Activated CD4-positive, CD25-positive, alpha-beta regulatory T cell treated with anti-CD3 and anti-CD28 coated beads, Interleukin-2, amount 50 U/mL, for 72 hours (primary cell): ENCODE measurements around the gene COMT.

Source experiments
- DNase-seq: peaks from one replicate; pipeline ENCODE4 v3.0.0; 2021

The COMT gene

DNA sequence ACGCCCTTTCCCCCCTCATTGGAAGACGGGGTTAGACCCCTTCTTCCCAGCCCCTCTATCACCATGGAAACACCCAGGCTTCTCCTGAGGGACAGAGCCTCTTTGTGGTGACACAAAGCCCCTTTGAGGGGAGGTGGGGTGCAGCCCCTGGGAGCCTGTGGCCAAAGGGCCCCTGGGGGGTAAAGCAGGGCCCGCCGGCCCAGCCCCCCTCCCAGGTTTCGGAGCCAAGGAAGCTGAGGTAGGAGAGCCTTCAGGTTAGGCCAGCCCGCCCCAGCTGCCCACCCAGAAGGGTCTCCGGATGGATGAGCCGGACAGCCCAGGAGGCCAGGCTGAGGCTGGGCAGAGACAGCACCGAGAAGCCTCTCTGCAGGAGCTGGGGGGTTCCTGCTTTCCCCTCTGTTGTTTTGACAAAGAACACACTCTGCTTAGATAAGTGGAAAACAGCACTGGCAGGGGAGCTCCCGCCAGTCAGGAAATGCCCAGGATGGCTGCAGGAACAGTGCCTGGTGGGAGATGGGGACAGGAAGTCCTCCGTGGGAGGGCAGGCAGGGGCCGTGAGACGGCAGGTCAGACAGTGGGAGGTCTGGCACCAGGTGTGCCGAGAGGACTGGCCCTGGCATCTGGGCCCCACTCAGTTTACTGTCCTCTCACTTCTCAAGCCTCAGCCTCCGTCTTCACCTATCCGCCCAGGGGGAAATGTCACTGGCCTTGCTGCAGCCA is 56.8 kb downstream of the COMT start:
- no peak for DNase-seq

DNA sequence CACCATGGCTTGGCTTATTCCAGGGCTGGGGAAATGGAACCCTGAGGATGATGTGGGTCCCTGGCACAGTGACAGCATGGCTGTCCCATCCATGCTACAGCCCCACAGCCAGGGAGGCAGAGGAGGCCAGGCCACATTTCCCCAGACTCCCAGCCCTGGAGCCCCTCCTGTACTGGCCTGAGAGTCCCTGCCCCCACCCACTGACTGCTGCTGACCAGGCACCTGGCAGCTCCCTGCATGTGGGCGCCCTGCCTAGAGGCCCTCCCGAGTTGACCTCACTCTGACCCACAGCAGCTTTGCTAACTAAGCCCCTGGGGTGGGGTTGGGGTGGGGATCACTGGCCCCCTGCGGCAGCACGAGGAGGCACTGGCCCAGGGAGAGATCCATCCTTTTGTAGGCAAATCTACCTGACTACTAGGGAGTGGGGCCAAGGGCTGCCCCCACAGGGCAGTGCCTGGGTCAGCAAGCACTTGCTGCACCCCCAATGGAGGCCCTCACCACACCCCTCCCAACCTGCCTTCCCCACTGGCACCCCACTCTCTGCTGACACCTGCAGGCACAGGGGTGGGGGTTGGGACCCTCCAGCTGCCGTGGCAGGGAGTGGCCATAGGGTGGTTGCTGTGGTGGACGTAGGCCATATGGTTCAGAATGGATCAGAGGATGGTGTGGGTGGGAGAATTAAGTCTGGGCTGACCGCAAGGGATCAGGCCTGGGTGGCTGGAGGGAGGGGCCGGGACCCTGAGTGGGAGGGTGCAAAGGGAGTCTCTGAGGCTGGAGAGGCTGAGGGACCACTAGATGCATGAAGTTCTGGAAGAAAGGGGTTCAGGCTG is 57.6 kb downstream of the COMT start:
- no peak for DNase-seq

DNA sequence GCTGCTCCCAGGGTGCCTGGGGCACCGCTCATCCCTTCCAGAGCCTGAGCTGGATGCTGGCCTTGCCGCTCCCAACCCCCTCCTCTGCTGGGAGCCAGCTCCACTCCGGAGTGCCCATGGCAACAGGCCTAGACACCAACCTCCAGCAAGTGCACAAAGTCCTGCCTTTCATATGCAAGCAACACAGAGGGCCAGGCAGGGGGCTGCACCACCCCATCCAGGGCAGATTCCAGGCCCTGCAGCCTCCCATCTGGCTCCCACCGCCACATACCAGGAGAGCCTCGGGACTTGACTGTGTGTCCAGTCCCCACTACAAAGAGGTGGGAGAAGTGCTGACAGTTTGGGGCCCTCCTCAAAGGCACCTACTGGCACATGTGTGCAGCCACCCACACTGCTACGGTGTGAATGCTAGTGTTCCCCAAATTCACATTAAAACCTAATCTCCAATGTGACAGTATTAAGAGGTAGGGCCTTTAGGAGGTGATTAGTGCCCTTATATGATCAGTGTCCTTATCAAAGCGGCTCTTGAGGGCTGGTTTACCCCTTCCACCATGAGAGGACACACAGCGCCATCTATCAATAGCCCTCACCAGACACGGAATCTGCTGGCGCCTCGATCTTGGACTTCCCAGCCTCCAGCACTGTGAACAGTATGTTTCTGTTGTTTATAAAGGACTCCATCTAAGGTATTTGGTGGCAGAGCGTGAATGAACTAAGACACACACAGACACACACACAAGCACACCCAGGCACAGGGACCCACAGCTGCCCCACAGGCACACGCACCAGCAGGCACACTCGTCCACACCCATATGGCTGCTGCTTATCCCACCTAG is 58.9 kb downstream of the COMT start:
- no peak for DNase-seq

DNA sequence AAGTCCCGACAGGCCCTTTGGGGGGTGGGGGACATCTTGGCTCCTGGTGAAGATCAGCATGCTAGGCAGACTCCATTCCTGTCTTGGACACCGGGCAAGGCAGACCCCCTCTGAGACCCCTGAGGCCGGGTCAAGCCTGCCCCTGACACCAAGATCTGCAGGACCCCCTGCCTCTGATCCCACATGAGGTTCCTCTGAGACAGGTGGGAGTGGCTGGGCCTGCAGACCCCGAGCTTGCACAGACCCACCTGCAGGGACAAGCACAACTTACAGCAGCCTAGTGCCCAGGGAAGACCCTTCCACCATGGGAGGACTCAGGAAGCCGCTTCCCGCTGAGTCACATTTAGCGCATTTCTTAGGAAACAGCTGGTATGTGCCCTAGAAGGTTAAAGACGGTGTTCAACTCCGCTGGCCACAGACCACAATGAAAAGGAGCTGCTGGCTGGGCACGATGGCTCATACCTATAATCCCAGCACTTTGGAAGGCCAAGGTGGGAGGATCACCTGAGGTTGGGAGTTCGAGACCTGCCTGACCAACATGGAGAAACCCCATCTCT is 59.6 kb downstream of the COMT start:
- no peak for DNase-seq

DNA sequence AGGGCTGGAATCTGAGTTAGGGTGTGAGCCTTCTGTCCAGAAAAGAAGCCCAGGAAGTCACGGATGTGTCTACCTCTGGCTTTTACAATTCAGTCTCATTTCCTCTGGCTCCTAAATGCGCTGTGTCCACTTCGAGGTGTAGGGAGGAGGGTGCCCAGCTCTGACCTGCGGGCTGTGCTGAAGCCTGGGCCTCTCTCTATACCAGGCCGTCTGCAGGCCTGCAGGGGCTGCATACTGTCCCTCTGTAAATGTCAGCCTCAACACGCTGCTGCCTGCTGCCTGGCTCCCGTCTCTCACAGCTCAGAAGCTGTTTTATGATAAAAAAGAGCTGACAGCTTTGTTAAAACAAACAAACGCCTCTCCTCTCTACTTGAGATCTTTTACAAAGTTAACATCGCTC is 60.6 kb downstream of the COMT start:
- DNase-seq = no peak

DNA sequence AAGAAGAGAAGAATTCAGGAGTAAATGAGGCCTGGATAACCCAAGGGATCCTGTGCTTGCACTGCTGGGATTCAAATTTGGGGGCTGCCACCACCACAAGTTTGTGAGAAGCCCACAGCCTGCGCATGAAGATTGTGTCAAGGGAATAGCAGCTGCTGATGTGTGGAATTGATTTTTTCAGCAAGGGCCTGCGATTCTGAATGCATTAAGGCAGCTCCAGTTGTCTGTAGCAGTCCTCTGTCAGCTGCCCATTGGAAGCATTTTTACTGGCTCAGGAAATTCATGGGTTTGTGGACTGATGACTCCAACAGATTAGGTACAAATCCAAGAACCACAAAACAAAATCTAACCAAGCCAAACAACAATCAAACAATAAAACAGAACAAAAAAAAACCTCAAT is 61.1 kb downstream of the COMT start:
- no peak for DNase-seq

DNA sequence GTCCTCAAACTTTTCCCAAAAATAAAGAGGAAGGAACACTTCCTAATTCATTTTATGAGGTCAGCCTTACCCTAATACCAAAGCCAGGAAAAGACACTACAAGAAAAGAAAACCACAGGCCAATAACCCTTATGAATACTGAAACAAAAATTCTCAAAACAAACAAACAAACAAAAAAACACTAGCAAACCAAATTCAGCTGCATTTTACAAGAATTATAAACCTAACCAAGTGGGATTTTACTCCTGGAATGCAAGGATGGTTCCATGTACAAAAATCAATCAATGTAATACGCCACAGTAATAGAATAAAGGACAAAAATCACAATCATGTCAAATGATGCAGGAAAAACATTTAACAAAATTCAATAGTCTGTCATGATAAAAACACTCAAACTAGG is 61.7 kb downstream of the COMT start:
- no peak for DNase-seq

DNA sequence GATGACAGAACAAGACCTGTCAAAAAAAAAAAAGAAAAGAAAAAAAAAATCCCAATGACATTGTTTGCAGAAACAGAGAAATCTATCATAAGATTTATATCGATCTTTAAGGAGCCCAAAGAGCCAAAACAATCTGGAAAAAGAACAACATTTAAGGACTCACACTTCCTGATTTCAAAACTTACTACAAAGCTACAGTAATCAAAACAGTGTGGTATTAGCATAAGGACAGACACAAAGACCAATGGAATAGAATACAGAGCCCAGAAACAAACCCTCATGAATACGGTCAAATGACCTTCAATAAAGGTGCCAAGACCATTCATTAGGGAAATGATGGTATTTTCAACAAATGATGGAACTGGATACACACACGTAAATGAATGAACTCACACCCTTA is 62.9 kb downstream of the COMT start:
- no peak for DNase-seq

DNA sequence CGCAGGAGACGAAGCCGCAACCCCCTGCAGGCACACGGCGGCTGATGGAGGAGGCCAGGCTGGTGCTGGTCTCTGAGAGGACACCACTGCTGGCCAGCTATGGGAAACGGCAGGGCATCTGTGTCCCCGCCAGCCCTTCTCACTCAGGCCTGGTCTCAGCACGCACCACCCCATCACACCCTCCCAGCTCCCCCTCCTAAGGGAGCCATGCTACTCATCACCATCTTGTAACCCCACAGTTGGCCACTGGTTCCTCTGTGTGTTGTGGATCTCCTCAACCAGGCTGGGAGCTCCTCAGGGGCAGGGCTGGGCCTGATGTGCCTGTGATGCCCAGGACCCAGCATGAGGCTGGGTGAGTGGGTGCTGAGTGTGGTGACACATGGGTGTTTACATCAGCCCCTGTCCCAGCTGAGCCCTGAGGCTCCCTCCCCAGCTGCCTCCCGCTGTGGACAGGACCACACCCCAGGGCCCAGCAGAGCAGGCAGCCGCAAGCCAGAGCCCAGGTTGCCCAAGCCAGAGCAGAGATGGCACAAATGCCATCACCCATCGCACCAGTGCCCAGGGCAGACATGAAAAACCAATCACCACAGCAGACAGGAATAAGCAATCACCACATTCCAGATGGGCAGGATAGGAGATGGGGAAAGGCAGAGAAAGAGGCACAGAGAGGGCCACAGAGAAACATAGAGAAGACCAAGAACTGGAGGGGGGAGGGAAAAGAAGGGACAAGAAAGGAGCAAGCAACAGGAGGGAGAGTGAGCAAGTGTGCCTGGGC is 66.8 kb downstream of the COMT start:
- DNase-seq = no peak

DNA sequence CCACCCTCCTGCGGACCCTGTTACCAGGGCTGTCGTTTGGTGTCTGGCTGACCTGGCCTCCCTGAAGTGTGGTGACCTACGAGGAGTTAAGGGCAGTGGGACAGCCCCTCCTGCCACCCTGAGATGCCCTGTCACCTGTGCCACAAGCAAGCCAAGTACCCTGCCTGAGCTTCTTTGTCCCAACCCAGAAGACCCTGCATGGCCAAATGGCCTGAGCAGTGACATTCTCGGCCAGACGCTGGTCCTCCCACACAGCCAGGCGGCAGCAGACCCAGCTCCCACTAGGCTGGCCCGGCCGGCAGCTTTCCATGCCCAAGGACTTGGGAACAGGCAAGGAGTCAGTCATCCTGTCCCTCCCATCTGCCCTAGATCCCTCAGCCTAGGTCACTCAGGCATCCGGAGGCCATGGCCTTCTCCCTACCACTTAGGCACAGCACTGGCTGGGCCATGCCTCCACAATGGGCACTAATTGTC is 67.5 kb downstream of the COMT start:
- no peak for DNase-seq

DNA sequence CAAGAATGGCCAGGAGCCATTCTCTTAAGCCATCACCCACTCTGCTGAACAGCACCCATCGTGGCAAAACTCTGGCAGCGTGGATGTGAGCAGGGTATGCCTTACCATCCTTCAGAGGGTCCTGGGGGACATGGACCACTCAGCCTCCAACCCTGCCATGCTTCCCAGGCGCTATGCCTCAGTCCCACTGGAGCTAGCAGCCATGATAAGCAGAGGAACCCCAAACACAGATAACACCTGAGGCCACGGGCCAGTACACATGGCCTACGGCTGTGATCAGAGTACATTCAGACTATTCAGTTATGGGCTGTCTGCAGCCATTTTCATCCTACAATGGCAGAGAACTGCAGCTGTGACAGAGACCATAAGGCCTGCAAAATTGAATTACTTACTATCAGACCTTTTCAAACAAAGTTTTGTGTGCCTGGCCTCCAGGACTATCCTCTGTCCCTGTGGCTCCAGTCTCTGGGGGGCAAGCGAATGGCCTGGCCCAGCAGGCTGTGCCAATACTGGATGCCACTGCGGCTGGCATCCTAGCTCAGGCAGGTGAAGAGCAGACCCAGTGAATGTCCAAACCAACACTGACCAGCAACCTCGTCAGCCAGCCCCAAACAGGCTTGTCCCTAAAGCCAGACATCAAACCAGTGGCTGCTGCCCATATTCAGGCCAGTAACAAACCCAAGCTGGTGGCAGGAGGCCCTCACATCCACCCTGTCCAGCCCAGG is 68.2 kb downstream of the COMT start:
- DNase-seq = no peak

DNA sequence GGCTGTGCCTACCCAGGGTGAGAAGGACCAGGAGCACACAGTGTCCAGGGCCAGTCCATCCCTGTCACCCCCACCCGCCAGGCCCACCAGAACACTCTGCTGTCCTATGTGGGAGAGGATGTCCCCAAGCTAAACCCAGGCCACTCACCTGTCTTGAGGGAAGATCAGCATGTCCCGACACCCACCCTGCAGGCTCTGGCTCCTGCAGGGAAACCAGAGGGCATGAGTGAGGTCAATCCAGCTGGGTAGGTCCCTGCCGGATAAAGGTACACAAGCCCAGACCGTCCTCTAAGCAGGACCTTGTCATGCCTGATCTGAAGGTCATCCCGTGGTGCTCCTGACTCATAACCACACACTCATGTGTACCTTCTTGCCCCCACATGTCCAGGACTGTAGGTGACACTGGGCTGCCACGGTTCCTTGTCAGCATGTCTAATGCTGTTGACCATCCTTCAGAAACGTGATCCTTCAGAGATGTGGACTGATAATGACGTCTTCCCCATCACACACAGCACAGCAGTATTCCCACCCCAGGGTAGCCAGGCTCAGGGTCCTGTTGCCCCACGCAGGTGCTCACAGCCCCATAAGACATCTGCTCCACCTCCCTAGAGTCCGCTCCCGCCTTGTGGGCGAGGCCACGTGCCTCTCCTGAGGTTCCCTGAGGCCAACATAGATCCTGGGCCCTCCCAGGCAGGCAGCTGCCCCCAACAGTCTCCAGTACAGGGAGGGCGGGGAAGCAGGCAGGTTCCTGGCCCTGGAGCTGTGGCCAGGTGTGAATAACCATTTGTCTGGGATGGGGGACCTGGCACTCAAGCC is 68.9 kb downstream of the COMT start:
- no peak for DNase-seq

DNA sequence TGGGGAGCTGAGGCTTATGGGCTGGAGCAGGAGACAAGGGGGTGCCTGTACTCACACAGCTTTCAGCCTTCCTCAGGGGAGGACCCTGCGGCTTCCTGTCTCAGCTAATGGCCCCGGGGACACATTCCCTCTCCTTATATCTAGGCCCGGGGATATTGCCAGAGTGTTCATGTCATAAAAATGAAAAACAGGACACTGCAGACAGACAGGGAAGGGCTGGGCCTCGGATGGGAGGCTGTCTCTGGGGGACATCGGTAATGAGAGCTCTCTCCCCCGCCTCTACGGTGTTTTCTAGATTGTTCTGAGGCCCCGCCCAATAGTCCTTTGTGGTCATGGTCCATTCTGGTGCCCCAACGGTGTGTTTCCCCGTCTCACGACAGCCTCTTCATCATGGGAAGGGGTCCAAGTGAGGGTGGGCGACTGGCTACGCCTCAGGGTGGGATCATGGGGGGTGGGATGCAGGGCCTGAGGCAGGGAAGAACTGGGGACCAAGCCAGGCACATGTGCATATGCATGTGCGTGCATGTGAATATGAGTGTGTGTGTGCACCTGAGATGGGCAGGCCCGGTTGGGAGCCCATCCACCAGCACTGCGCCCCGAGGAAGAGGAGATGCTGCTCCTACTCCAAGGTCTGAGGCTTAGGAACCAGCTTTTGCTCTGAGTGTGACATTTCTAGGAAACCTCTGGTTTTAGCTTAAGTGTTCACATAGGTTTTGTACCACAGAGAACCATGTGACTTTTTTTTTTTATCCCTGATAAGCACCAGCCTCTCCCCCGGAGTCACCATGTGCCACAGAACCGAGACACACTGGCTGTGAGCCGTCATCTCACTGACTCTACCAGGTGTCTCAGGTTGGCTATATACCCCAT is 69.8 kb downstream of the COMT start:
- no peak for DNase-seq

DNA sequence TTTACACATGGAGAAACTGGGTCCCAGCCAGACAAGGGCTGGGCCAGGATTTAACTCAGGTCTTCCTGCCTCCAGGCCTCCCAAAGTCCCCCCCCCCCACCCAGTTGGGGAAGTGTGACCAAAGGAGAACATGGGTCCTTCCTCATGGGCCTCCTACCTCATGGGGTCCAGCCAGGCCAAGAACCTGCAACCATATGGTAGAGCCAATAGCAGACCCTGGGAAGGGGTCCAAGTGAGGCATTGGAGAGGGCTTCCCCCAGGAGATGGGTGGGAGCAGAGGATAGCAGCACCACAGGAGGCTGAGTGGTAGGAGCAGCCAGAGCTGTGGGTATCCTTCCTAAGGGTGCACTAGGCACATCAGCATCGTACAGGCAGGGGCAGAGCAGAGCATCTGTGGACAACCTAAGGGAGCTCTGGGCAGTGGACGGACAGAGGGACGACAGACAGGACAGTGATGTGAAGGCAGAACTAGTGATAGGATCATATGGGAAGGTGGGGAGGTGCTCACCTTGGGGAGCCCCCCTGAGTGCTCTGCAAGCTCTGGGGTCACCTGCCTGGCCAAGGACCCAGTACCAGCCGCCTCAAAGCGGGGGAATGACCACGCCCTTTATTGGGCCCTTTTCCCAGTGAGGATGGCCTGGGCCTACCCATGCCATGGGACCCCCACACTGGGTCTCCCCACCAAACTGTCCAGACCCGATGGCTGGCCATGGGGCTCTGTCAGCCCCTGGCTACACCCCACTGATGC is 70.6 kb downstream of the COMT start:
- DNase-seq = no peak

DNA sequence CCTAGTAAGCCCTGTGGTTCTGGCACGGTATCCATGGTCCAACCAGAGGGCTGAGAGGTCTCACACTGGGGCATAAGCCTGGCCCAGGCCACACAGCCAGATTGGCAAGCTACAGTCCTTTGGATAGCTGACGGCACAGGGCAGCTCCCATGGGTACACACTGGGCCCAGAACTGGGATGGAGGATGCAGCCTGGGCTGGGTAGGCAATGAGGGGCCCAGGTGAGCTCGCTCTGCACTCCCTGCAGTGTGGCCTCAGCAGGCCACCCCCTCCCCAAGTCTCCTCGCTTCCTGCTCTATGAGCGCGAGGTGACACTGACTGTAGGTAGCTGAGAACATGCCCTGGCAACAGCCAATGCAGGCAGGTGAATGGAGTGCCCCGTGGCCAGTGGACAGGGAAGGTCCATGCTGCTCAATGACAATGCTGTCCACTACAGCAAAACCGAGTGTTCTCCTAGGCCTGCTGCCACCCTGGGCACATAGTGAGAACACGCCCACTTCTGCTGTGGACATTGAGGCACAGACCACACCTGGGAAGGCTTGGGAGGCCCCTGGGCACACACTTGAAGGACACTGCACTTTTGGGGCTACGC is 71.3 kb downstream of the COMT start:
- DNase-seq = no peak

DNA sequence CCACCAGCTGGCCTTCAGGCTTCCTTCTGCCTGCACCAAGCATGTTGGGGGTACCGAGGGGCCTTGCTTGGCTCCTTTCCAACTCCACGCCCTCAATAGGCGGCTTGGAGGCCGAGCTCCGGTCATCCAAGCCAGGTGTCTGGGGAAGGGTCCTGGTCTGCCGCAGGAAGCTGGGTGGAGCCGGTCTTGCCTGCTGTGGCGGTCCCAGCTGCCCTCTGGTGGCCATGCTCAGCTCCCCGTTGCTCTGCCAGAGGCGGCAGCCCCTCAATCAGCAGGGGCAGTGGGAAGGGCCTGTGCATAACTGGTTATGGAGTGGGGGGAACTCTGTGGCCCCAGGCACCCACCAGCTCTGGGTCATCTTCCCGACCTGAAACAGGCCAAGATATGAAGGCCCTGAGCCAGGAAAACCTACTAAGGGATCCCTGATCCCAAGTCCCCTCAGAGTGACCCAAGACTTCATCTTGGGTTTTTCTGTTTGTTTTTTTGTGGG is 71.9 kb downstream of the COMT start:
- no peak for DNase-seq

DNA sequence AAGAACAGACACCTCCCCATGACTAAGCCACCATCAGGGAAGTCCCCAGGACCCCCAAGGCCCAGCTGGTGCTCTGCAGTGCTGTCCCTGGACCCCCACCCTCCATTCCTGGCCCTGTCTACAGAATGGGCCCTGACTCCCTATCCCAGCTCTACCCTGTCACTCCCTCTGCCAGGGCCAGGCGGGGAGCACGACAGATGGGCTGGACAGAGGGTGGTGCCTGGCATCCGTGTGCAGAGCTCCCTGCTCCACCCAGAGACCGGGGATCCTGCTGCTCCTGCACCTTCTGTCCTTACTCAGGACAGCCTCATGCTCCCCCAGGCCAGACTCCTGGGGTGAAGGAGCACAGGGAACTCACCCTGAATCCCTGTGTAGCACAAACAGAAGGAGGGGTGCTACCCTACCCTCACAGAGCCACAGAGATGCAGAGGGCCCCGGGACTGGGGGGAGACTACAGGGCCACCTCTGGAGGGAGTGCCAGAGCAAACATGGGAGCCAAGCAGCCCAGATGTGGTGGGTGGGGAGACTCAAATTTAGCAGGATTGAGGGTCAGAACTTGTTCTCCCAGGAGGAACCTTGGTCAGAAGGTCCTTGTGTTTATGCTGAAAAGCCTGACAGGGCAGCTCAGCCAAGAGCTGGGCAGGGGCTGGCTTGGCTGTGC is 73.1 kb downstream of the COMT start:
- DNase-seq = no peak

DNA sequence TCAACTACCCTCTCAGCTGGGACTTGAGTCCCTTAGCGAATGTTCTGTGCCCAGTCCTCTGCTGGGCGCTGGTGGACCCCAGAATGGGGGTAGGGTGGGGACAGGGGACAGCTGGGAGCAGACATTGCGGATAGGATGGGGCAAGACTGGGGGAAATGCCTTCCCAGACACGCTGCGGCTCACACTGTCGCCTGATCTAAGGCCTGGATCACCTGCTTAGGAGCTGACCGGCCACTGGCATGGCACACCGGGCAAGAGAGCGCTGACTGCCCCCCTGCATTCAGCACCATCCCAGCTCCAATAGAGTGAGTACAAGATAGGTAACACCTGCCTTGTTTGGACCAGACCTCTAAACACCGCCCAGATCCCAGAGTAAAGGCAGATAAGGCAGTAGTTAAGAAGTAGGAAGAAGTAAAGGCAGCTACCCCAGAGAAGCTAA is 73.6 kb downstream of the COMT start:
- DNase-seq = no peak
